Body of pancreas (tissue), 4 donors: ENCODE results near the gene TAF13.

ENCODE experiments used
- POLR2A ChIP-seq, 3 donors: fragments of 450-650 bp; IDR thresholded peaks; one replicate each; pipeline ENCODE4 v1.6.1; 2016; ENCODE audit warnings: antibody characterized with exemption in 3 of 3, mild to moderate bottlenecking in 2 of 3
- TF ChIP-seq, protein P1 (sequence below), 7 experiments: fragments of 450-650 bp in 4 of 7; fragments of 200-600 bp in 3 of 7; sonication (generic) in 3 of 7; IDR thresholded peaks; one replicate each; pipeline ENCODE4 v1.5.1; 2016 to 2019; ENCODE audit warnings: antibody characterized with exemption in 7 of 7

DNA sequence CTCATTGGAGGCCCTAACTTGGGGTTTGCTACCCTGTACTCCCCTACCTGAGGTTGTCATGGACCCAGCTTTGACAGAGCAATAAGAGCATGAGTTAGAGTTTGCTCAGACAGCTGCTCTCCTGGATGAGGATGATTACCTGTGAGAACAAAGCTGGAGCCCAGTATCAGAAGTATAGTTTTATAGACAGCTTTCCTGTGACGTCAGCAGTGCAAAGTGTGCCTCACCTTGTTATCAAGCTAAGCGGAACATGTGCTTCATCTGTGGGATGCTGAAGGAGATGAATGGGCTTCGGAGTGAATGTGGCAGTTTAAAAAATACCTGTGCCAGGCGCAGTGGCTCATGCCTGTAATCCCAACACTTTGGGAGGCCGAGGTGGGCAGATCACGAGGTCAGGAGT lies 28.5 kb downstream of the TAF13 start:
- TF ChIP-seq, protein P1, sequence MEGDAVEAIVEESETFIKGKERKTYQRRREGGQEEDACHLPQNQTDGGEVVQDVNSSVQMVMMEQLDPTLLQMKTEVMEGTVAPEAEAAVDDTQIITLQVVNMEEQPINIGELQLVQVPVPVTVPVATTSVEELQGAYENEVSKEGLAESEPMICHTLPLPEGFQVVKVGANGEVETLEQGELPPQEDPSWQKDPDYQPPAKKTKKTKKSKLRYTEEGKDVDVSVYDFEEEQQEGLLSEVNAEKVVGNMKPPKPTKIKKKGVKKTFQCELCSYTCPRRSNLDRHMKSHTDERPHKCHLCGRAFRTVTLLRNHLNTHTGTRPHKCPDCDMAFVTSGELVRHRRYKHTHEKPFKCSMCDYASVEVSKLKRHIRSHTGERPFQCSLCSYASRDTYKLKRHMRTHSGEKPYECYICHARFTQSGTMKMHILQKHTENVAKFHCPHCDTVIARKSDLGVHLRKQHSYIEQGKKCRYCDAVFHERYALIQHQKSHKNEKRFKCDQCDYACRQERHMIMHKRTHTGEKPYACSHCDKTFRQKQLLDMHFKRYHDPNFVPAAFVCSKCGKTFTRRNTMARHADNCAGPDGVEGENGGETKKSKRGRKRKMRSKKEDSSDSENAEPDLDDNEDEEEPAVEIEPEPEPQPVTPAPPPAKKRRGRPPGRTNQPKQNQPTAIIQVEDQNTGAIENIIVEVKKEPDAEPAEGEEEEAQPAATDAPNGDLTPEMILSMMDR (IDR thresholded peaks at IDR 0.05) = no peak
- TF ChIP-seq POLR2A (IDR thresholded peaks at IDR 0.05) = no peak
